ENCODE measurements around the gene AGO4.
A peak's percentile ranks its signal among the peaks of the same experiment; 100 is the strongest.
"Not testable (repeated sequence)": the region's sequence is repeated elsewhere in the genome, so short reads cannot be mapped to it uniquely, and the experiment has no call there.

The AGO4 gene

GRCh38 chr1:35810096-35810881, 2.5 kb downstream of the AGO4 start:
- peak; percentile 3 for DNase-seq (ENCODE audit: low read depth)

GRCh38 chr1:35812754-35813153, 4.9 kb downstream of the AGO4 start:
- DNase-seq (ENCODE audit: low read depth) = not testable (repeated sequence)

GRCh38 chr1:35825255-35825654, 17.4 kb downstream of the AGO4 start:
- DNase-seq (ENCODE audit: low read depth) = no peak

GRCh38 chr1:35832276-35832905, 24.6 kb downstream of the AGO4 start:
- DNase-seq (ENCODE audit: low read depth) = no peak

- no peak for DNase-seq (ENCODE audit: low read depth)
Observed at GRCh38 chr1:35833395-35833794, 25.6 kb downstream of the AGO4 start.

GRCh38 chr1:35834218-35834617, 26.4 kb downstream of the AGO4 start:
- DNase-seq (ENCODE audit: low read depth) = no peak

- no peak for DNase-seq (ENCODE audit: low read depth)
Observed at GRCh38 chr1:35835398-35835797, 27.6 kb downstream of the AGO4 start.

GRCh38 chr1:35836734-35837133, 28.9 kb downstream of the AGO4 start:
- no peak for DNase-seq (ENCODE audit: low read depth)

- no peak for DNase-seq (ENCODE audit: low read depth)
Observed at GRCh38 chr1:35838693-35839245, 31.0 kb downstream of the AGO4 start.

- no peak for DNase-seq (ENCODE audit: low read depth)
Observed at GRCh38 chr1:35844826-35845225, 37.0 kb downstream of the AGO4 start.

- no peak for DNase-seq (ENCODE audit: low read depth)
Observed at GRCh38 chr1:35845766-35846165, 38.0 kb downstream of the AGO4 start.

- DNase-seq (ENCODE audit: low read depth) = no peak
Observed at GRCh38 chr1:35847935-35848565, 40.2 kb downstream of the AGO4 start.

- no peak for DNase-seq (ENCODE audit: low read depth)
Observed at GRCh38 chr1:35850051-35850450, 42.2 kb downstream of the AGO4 start.

GRCh38 chr1:35850716-35851115, 42.9 kb downstream of the AGO4 start:
- DNase-seq (ENCODE audit: low read depth) = no peak

GRCh38 chr1:35851132-35851869, 43.5 kb downstream of the AGO4 start:
- peak; percentile 48 for DNase-seq (ENCODE audit: low read depth)

- no peak for DNase-seq (ENCODE audit: low read depth)
Observed at GRCh38 chr1:35852241-35852640, 44.4 kb downstream of the AGO4 start.

GRCh38 chr1:35854989-35855700, 47.3 kb downstream of the AGO4 start:
- DNase-seq (ENCODE audit: low read depth) = no peak

- DNase-seq (ENCODE audit: low read depth) = no peak
Observed at GRCh38 chr1:35856964-35857363, 49.1 kb downstream of the AGO4 start.

- no peak for DNase-seq (ENCODE audit: low read depth)
Observed at GRCh38 chr1:35857830-35858229, 50.0 kb downstream of the AGO4 start.

- DNase-seq (ENCODE audit: low read depth) = no peak
Observed at GRCh38 chr1:35860696-35861095, 52.9 kb downstream of the AGO4 start.

- no peak for DNase-seq (ENCODE audit: low read depth)
Observed at GRCh38 chr1:35863136-35863535, 55.3 kb downstream of the AGO4 start.
